RPMI8226 (cell line): ENCODE results near the gene GC.
"Not testable (repeated sequence)": the region's sequence is repeated elsewhere in the genome, so short reads cannot be mapped to it uniquely, and the experiment has no call there.

Source experiments
- DNase-seq: peaks from one replicate; pipeline ENCODE4 v3.0.0-alpha.2; 2015

Gene GC, protein sequence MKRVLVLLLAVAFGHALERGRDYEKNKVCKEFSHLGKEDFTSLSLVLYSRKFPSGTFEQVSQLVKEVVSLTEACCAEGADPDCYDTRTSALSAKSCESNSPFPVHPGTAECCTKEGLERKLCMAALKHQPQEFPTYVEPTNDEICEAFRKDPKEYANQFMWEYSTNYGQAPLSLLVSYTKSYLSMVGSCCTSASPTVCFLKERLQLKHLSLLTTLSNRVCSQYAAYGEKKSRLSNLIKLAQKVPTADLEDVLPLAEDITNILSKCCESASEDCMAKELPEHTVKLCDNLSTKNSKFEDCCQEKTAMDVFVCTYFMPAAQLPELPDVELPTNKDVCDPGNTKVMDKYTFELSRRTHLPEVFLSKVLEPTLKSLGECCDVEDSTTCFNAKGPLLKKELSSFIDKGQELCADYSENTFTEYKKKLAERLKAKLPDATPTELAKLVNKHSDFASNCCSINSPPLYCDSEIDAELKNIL

DNA sequence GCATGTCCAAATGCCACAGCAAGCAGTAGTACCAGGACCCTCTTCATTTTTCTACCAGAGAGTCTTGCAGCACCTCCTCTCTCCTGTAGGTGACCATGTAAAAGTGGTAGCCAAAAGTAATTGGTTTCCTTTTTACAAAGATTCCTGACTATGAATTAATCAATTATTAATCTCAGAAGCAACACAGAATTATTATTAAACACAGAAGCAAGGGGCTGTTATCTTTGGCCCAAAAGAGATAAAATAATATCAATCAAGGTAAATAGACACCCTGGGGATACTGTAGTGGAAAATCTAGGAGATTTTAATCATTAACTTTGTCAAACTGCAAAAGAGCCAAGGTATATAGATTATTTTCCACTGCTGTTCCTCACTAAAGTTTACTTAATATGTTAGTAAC, at the start of gene GC:
TSS of gene GC (minus strand) at position 108 of the 400 bp plus-strand sequence. CDS start at position 47, 61 bp downstream.
- no peak for DNase-seq

DNA sequence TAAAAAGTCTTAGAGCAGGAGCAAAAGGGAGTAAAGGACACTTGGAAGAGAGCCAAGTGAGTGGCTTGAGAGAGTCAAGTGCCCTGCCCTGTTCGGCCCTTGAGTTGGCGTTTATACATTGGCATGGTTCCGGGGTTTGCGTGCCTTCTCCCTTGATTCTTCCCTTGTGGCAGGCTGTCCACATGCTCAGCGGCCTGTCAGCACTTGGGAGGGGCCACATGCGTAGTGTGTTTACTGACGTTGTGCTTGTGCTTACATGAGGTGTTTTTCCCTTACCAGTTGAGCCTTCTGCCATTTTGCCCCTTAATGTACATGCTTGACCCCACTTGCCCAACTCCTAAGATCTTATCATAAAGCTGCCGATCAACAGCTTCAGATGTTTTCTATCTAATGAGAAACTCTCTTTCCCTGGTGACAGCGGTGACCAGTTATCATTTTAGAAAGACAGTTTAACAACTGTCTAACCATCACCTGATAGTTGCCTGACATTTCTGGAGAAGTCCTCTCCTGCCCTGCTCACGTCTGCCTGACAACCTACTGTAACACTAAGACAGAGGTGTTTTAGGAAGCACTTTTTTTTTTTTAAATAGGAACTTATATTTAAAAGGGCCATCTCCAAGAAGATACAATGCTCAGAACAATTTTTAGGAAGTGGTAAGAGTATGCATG, 49.5 kb upstream of the GC start:
- DNase-seq, result no peak

DNA sequence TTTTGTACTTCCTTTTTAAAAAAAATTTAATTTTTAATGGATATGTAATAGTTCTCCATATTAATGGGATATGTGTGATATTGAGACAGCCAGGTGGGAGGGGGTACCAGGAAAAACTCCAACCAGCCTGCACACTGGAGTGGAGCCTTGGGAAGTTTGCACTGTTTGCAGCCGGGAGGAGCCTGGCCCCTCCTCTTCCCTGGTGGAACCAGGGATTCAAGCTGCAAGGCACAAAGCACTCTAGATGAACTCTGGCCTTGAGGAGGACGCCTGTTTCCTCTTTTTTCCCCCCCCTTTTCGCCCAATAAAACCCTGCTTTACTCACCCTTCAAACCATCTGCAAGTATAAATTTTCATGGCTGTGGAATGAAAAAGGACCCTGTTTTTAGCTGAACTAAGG, 48.2 kb upstream of the GC start:
- DNase-seq, result no peak

DNA sequence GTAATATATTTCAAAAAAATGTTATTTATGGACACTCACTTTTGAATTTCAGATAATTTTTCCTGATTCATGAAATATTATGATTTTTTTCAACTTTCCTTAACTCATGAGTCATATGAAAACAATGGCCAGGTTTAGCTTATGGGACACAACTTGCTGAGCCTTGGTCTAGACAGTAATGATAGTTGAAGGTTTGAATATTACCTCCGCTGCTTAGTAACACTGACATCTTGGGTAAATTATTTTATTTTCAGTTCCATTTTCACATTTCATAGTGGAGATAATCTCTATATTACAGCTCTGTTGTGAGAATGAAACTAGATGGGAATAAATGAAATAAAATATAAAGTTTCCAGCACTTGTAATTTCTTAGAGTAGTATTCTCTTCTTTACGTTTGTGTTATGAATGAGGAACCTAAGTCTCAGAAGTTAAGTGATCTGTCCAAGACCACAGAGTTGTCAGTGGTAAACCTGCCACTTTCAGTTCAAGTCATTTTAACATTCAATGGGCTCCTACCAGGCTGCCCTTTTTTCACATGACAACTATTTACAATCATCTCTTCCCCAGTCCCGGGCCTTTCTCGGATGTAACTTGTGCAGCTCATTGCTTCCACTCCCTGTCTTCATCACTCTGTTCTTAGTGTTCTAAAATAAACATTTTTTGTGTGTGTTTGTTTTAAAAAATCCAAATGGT, 46.8 kb upstream of the GC start:
- DNase-seq, result no peak

DNA sequence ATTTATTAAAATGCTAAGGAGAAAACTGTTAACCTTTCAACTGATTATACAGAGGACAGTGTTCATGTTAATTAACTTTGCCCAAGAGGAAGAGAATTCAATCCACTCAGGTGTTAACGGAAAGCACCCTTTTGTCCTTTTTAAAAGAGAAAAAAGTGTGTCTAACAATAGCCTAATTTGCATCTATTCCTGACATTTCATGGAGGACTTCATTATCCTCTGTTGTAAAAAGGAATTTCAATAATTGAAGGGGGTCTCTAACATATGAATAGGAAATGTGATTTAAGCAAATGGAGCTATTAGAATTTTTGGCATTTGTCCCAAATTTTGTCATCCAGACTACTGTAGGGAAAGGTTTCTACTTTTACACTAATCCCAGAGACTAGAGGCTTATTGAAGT, 44.6 kb upstream of the GC start:
- no peak for DNase-seq

DNA sequence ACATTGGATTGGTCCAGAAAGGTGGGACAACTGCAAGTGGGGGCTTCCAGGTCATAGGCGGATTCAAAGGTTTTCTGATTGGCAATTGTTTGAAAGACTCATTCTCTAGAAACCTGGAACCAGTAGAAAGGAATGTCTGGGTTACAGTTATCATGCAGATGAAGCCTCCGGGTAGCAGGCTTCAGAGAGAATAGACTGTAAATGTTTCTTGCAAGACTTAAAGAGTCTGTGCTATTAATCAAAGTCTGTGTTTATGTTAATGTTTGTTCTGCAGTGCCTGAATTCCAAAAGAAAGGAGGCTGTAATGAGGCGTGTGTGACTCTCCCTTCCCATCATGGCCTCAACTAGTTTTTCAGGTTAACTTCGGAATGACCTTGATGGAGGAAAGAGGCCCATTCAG, 43.9 kb upstream of the GC start:
- DNase-seq, result no peak

DNA sequence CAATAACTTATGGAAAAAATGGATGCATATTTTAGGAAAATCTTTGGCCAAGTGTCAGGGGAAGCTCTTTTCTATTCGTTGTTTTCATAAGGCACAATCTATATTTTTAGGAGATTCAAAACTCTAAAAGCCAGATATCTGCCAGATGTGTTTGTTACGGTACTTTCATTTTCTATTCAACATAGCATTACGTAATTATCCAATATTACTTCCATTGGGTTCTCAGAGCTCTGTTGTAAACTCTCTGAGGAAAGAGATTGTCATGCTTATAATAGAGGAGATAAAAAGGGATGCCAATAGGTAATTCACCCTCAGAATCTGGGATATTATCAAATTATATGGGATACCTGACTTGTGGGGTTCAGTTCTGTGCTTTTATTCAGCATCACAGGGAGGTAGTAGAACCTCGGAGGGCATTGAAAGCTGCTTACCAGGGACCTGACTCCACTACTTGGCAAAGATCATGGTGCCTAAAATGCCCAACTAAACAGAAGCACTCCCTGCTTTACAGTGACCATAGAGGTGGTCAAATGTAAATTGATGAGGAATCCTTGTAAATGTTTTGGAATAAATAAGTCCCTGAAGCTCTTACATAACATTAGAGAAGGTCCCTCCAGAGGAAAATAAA, 32.9 kb upstream of the GC start:
- no peak for DNase-seq

DNA sequence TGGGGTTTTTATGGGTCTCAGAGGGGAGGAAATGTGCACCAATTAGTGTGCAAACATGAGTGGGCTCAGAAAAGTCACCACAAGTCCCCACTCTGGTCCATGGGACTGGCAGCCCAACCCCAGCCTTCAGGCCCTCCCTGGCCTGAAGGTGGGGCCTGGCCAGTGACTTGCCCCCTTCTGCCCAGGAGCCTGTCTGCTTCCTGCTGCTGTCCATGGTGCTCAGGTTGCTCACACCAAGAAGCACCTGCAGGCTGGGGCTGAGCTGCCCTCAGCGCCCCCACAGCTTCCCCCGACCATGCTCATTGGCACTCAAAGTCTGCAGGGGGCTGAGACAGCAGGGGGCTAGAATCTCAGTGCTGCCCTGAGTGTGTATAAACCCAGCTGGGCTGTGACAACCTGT, 30.6 kb upstream of the GC start:
- DNase-seq, result no peak

DNA sequence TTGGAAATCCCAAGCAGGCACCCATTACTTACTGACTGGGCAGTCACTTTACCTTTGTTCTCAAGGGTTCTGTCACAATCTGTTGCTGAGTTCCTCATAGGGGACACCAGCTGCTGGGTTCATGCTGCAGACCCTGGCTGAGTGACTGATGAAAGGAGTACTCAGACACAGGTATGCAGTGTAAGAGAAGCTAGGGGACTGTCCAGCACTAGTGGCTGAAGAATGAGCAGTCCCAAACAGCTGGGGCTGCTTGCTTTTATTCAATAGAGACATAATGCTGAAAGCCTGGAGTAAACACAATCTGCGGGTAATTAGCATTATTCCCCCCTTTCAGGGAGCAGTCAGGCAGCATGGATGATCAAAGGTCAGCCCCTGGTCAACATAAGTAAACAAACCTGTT, 25.9 kb upstream of the GC start:
- not testable (repeated sequence) for DNase-seq

DNA sequence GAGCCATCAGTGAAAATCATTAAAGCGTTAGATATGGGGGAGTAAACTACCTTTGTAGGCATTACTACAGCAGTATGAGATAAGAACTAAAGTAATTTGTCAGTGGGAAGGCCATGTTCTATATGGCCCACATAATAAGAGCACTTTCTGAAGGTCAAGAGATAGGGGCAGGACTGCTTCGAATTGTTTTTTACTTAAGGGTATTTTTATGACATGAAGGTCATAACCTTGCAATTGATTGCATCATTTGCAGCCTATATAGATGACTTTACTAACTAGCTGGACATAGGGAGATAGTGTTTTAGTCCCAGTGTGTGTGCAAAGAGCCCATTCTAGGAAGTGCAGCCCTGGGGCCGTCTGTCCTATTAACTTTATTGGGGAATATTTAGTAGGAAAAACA, 23.6 kb upstream of the GC start:
- DNase-seq, result no peak

DNA sequence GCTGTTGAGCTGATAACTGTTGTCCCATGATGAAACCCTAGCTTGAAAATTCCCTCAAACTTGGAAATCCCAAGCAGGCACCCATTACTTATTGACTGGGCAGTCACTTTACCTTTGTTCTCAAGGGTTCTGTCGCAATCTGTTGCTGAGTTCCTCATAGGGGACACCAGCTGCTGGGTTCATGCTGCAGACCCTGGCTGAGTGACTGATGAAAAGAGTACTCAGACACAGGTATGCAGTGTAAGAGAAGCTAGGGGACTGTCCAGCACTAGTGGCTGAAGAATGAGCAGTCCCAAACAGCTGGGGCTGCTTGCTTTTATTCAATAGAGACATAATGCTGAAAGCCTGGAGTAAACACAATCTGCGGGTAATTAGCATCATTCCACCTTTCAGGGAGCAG, 21.4 kb upstream of the GC start:
- not testable (repeated sequence) for DNase-seq

DNA sequence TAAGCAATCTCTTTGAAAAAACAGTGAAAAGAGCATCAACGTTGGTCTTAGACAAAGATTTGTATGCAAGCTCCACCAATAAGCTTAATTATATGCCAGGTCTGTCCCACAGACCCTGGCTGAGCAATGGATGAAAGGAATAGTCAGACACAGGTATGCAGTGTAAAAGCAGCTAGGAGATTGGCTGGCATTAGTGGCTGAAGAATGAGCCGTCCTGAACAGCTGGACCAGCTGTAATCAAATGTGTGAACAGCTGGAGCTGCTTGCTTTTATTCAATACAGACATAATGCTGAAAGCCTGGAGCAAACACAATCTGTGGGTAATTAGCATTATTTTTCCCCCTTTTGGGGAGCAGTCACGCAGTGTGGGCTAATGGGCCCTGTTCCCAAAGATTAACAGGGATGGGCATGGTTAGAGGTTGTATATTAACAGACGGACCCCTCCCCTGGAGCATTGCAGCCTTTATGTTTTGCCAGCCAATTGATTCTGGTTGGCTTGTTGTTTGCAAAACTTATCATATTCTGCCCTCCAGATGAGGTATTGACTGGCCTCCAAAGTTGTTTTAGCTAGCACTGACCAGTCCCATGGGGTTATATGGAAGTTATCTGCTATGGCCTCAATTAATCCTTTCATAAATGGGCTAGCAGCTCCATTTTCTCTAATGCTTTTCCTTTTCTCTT, 20.3 kb upstream of the GC start:
- DNase-seq, result not testable (repeated sequence)

DNA sequence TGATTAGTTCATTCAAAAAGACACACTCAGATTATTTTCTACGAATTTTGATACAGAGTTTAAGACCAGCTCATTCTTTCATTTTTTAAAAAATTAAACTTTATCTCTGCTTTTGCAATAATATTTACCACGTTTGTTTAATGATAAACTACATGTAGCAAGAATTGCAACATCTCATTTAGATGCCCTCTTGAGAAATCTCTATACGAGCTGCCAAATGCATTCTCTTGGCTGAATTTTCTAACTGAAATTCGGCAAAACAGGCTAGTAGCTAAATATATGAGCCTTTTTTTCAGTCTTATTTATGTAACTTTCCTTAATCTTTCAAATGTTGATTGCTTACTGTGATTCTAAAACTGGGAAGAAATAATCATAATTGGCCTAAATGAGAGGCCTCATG, 2.1 kb upstream of the GC start:
- no peak for DNase-seq

DNA sequence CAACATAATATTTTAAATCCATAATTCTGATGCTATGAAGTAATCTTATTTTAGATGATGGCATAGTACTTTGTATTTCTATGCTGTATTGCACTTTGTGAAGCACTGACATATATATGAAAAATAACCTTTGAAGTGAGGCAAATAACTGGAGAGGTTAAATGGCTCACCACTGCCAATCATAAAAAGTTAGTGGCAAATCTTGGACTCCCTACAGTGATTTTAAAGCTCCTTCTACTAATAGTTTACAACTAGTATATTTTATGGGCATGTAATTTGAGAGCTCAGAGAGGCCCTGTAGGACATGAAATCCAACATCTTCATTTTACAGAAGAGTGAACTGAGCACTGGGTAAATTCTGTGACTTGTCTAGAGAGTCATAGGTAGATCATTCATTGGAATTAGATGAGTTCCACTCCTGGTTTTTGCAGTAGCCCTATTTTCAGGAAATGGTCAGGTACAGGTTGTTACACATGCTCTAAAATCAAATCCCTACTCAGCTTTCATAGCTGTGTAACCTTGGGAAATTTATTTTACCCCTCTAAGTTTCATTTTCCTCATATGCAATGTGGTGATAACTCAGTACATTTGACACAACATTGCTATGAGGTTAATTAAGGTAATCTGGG, 804 bp upstream of the GC start:
- no peak for DNase-seq

DNA sequence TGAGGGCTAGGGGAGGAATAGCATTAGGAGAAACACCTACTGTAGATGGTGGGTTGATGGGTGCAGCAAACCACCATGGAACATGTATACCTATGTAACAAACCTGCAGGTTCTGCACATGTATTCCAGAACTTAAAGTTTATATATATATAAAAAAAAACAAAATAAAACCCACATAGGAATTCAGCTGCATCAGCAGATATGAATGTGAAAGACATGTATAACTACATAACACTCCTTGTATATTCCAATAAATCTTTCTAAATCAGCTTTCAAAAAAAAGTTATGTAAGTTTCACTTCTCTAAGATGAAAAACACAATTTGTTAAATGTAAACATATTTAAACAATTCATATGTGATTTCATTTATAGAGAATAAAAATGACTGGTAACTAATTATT, 6.0 kb downstream of the GC start:
- no peak for DNase-seq

DNA sequence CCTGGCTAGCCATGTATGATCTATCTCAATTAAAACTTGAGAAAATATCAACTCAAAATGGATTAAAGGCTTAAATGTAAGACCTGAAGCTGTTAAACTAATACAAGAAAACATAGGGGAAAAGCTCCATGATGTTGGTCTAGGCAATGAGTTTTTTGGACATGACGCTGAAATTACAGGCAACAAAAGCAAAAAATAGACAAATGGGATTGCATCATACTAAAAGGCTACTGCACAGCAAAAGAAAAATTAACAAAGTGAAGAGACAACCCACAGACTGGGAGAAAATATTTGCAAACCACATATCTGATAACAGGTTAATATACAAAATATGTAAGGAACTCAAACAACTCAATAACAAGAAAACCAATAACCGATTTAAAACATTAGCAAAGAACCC, 8.4 kb downstream of the GC start:
- no peak for DNase-seq

DNA sequence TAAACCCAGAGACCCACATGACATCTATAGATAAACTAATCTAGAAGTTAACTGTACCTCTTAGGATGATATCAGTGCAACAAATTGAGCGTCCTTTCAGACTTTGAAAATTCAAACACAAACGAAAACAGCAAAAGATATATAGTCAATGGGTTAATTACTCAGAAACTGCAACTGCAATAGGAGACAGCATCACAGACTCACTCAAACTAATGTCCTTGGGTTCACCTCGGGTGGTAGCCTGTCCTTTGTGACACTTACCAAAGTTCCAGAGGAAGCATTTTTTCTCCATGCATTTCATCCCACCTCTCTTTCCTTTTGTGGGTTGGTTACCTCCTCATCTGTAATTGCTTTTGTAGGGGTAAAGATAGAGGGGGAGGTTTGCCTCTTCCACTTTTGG, 9.7 kb downstream of the GC start:
- DNase-seq, result no peak

DNA sequence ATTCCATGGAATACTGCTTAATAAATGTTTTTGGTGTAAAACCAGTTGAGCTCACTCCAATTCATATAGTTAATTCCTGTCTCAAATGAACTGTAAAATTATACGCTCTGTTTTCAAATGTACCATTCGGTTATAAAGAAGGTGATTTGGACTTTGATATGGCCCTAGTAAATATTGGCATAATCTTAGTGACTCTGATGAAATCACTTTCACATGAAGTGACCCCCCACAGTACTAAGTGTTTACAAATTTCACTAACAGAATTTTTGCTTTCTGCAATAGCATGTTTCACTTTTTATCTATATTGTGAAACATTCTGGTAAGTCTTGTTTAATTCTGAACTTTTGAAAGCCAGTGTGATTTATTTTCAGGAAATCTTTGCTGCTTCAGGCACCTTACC, 10.9 kb downstream of the GC start:
- no peak for DNase-seq

DNA sequence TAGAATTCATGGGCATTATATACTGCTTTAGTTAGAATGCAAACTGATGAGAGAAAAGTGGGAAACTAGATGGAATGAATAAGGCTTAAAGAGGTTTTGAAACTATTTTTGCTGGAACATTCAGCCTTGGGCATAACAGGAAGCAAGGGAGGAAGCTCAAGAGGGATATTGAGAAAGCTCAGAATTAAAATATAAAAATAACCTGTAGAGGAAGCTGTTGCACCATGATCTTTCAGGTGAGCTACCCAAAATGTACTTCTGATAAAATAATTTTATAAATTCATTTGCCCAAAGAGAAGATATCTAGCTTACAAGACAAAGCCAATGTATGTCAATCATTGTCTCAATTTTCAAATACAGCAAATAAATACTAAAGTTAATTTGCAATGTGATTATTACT, 11.3 kb downstream of the GC start:
- no peak for DNase-seq

DNA sequence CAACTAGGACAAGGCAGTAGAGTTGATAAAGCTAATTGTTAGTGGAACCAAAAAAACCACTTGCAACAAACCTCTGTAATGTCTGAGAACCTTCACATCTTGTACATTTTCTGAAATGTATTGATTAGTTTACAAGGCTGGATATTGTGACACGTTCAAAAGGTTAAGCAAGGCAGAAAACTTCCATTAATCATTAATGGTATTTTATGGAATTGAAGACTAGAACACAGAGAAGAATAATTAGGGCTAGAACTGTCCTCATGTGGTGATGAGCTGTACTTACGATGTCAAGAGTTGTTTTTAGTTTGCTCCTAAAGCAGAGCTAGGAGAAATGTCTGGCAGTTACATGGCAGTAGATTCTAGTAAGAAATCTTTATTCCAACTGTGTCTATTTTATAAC, 12.3 kb downstream of the GC start:
- no peak for DNase-seq

DNA sequence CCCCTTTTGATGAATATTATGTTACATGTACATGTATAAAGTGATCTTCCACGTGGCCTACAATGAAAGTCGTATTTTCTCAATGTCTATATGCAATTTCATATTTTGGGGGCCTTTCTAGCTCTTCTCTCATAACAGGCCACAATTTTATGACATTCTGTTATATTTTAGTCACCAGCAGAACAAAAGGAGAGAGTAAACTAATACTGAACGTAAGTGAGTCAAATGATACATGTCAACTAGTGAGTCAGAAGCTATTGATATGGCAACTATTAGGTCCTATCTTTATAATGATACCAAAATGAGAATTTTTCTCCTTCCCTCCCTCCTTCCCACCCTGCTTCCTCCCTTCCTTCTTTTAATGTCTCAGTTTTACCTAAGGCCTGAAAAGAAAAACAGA, 14.4 kb downstream of the GC start:
- no peak for DNase-seq

DNA sequence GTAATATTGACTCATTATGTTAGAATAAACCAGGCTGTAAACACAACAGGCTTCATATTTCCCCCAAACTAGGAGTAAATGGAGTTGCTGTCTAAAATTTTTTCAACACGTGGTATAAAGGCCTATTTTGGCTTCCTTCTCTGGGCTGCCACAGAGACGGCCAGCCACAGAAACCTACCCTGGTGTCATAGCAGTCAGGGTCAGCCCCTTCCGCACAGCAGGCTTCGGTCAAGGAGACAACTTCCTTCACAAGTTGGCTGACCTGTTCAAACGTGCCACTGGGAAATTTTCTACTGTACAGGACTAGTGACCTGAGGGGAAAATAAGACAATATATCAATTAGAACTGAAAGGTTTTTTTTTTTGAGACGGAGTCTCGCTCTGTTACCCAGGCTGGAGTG, 15.8 kb downstream of the GC start:
- no peak for DNase-seq
